ENCODE measurements around the gene NT5DC3.

NT5DC3 gene

DNA sequence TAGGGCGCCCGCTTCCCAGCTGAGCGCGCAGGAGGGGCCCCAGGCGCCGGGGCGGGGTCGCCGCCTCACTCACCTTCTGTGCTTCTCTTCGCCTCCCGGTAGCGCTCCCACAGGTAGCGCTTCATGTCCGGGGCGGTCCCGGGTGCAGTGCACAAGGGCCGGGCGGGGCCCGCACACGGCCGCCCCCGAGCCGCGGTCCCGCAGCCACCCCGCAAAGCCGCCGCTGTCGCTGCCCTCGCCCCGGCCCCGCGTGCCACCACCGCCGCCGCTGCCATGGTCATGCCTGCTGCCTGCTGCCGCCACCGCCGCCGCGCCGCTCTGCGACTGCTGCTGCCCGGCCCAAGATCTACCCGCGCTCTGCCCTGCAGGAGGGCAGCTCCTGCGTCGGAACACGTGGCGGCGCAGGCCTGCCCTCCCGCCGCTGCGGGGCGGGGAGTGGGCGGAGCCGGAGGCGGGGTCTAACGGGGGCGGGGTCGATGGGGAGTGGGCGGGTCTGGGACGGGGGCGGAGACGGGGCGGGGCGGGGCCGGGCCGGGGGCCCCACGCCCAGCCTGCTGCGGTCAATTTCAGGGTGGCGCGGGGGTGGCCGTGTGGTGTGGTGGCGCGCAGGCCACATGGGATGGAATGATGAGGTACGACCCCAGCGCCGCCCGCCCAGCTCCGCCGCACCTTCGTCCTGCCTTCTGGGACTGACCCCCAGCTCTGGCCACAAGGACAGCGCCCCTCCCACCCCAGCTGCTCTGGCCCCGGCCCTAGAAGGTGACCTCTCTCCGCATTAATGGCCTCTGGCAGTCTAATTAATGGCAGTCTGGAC is at the start of gene NT5DC3:
NT5DC3 (minus strand) TSS at position 359 of the 814 bp plus-strand sequence; CDS start at position 281, 78 bp downstream.
- in situ Hi-C loops (cut with HindIII; ENCODE audit: low sequenced_read_pairs) = no loop called here

DNA sequence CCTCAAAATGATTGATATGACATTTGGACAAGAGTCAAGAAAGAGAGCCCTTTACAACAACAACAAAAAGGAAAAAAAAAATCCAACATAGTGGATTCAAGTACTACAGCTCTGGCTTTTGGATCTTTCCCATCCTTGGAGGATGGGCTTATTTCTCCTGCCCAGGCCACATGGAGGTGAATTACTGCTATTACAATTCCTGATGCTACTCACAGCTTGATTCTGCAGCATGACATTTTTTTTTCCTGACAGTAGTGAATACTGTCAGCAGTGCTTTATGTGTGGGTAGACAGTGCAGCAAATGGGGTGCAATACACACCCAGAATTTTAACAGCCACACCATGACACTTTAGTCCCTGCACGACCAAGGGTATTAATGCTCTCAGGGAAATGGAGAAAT is 46.7 kb upstream of the NT5DC3 start:
- in situ Hi-C loops (cut with HindIII; ENCODE audit: low sequenced_read_pairs) = no loop called here

DNA sequence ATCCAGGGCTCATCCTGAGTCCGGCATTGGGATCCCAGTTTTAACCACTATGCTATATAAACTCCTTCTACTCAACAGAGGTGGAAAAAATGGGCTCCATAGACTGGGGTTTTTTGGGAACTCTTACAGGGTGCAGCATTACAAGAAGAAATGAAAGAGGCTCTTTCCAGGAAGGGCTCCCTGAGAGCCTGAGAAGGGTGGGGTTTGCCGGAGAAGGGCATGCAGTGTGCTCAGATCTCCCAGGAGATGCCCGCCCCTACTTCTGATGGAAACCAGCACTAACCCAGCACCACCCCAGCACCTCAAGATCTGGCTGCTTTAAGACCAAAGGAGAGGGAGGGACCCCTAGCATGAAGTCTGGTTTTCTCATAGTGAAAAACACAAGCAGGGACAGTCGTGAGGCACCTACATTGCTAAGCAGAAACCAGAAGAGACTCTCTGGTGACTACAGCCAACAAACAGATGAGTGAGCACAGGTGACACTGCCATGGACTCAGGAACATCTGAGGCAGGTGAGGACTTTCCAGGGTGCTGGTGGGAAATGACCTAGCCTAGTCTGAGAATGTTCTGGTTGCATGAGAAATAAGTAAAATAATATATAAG is 45.3 kb upstream of the NT5DC3 start:
- in situ Hi-C loops (cut with HindIII; ENCODE audit: low sequenced_read_pairs) = no loop called here

DNA sequence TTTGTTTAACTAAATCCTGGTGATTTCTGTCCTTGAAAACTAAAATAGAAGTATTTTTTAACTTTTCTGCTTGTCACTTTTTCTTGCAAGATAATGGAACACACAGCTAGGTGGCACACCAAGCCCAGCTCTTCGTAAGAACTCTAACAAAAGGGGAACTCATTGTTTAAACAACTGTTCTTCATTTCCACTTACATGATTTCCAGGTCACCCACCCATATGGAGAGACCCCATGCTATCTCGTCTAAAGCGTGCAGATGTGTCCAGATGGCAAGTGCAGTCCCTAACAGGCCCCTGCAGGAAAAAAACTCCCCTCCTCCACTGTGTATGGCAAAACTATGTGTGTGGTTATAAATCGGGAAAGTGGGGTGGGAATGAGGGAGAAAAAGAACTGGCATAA is 43.3 kb upstream of the NT5DC3 start:
- in situ Hi-C loops (cut with HindIII; ENCODE audit: low sequenced_read_pairs) = no loop called here

DNA sequence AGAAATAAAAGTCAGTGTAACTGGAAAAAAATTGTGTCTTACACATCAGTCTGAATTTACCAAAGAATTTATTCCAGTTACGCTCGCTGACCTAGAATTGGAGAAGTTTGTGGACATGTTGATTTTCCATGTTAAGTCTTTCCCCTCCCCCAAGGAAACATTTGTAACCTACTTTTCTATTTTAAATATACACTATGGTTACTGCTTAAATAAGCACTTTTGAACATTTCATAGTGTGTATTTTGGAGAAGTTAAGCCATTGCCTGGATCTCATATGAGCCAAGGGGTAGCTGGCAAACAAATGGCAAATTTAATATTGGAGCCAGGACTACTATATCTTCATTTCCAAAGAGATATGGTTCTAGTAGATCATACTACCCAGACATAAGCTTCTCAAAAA is 42.9 kb upstream of the NT5DC3 start:
- in situ Hi-C loops (cut with HindIII; ENCODE audit: low sequenced_read_pairs) = no loop called here

DNA sequence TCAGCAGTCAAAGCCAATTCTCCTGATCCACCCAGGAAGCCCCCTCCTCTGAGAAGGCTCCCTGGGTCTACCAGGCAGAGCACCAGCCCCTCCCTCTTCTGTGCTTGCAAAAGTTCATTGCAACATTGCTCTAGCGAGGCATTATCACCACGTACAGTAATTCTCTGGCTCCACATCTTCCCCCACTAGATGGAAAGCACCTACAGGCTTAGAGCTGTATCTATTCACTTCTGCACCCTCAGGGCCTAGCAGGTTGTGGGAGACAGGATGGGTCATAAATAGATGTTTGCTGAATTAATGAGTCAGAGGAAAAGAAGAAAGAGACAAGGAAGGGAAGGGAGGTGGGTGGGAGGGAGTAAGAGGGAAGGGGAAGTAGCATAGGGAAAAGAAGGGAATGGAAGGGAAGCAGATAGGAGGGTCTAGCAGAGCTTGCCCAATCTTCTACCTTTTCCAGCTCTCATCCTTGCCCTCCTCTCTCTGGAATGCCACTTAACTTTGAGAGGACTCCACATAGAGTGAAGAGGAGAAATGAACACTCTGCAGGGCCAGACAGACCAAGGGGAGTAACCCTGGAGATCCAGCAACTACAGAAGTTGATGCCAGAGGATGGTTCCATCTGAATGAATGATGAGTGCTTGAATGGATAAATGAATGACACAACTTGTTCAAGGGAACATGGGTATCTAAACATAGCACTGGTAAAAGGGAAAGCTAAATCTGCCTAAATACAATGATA is 42.0 kb upstream of the NT5DC3 start:
- in situ Hi-C loops (cut with HindIII; ENCODE audit: low sequenced_read_pairs) = no loop called here

DNA sequence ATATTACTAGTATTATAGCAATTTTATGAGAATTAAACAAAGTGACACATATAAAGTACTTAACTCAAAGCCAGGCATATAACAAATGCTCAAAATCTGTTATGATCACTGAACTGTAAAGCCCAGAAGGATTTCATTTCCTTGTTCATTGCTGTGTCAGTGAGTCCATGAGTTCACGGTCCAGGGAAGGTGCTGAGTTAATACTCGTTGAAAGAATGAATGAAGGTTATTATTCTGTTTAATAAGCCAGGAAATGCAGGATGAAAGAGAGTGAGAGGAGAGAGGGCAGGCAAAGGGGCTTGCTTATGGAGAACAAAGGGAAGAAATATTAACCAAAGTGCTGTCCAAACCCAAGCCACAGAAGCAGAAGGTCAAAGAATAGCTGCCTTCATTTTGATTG is 40.2 kb upstream of the NT5DC3 start:
- in situ Hi-C loops (cut with HindIII; ENCODE audit: low sequenced_read_pairs) = no loop called here

DNA sequence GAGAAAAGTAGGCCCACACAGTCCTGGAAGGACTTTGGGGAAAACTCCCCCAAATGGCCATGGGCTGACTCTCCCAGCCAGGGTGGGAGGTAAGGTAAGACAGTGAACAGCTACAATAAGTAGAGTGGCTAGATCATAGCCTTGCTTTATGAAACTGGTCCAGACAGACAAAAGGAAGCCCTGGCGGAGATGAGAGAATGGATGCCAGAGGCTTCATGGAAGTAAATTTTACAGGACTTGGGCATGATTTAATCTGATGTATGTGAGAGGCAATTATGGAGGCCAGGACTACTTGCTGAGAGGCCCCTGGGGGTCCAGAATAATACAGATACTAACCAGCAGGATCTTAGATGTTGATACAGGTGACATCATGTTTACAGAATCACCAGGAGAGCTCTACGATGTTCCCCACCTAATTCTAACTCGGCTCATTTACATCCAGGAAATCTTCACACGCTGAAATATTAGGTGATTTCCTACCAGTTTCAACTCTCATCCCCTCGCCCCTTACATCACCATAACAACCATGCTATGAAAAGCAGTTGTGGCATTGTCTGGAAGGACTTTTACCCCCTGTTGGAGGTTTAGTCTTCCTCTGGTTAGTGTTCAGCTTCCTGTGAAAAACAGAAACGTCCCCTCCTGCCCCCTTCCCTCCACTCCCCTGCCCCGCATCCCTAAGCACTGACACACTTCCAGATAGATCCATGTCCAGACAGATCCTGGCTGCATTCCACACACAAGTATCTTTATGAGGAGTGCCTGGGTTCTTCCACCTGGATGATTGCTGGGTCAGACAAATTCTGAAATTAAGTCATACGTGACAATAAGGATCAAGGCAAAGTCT is 39.5 kb upstream of the NT5DC3 start:
- in situ Hi-C loops (cut with HindIII; ENCODE audit: low sequenced_read_pairs) = no loop called here

DNA sequence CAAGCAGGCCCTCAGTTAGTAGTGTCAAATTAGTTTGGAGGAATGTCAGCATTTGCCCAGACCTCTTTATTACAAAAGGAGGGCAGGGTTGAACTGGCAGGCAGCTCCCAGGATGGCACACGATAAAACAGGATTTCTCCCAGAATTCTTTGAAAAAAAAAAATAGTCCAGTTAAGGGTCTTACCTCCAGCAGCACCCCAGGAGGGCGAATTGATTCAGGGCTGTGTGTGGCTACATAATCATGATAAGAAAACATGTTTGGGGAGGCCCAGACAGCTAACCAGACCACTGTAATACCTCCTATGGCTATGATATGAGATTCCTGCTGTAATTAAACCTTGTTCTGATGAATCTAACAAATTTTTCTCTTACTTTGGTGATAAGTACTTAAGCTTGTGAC is 38.8 kb upstream of the NT5DC3 start:
- in situ Hi-C loops (cut with HindIII; ENCODE audit: low sequenced_read_pairs) = no loop called here

DNA sequence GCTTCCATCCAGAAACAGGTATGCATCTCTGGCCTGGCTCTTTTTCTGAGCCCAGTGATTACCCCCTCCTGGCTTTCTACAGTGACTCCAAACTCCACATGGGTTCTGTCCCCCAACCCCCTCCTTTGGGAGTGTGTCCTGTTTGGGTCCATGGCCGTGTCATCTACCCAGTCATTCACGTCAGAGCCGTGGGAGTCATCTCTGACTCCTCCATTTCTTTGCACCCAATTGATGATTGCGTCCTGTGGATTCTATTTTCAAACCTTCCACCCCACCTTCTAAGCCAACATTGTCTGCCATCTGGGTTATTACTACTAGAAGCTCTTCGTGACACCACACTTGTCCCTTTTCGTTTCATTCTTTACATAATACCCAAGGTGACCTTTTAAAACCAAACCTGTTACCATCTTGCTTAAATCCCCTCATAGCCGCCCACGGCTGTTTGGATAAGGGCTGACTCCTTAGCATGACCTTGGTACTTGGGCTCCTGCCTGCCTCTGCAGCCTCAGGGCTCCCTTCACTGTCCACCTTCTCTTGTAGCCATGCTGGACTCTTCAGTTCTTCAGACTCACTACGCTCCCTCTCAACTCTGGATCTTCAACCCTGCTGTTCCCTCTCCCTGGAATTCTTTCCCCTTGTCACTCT is 38.1 kb upstream of the NT5DC3 start:
- in situ Hi-C loops (cut with HindIII; ENCODE audit: low sequenced_read_pairs) = no loop called here

DNA sequence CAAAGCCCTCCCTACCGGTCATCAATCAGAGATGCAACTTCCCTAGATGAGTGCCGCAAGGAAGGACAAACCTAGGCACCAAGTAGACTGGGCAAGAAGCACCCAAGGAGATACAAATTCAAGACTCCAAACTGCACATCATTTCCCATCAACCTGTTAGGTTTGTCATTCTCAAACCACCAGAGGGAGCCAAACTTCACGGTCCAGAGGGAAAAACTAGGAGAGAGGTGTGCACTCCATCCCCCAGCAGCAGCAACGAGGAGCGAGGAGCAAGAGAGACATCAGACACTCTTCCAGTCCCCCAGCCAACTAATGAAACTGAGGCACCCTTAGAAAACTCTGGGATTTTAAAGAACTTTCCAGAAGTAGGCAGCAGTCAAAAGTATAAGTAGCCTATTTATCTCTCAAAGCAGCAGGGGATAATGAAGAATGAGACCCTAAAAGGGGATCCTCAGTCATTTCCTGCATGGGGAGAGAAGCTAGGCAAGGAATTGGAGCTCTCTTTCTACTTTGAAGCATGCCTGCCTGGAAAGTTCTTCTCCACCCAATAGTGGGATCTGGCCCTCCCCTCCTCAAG is 37.0 kb upstream of the NT5DC3 start:
- in situ Hi-C loops (cut with HindIII; ENCODE audit: low sequenced_read_pairs) = no loop called here

DNA sequence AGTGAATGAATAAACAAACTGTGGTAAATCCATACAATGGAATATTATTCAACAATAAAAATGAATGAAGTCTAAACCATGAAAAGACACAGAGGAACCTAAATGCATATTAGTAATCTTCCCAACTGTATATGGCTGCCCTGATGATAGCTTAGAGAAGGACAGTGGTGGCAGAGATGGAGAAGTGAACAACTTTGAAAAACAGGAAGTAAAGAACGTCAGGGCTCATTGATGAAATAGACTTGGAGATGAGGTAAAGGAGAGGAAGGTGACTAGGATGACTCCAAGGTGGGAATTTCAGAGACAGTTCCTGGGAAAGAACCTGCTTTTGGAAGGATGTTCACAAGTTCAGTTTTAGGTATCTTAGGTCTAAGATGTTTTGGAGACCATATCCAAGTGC is 36.3 kb upstream of the NT5DC3 start:
- in situ Hi-C loops (cut with HindIII; ENCODE audit: low sequenced_read_pairs) = no loop called here

DNA sequence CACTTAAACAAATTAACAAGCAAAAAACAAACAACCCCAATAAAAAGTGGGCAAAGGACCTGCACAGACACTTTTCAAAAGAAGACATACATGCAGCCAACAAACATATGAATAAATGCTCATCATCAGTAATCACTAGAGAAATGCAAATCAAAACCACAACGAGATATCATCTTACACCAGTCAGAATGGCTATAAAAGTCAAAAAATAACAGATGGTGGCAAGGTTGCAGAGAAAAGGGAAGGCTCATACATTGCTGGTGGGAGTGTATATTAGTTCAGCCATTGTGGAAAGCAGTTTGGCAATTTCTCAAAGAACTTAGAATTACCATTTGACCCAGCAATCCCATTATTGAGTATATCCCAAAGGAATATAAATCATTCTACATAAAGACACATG is 34.6 kb upstream of the NT5DC3 start:
- in situ Hi-C loops (cut with HindIII; ENCODE audit: low sequenced_read_pairs) = no loop called here

DNA sequence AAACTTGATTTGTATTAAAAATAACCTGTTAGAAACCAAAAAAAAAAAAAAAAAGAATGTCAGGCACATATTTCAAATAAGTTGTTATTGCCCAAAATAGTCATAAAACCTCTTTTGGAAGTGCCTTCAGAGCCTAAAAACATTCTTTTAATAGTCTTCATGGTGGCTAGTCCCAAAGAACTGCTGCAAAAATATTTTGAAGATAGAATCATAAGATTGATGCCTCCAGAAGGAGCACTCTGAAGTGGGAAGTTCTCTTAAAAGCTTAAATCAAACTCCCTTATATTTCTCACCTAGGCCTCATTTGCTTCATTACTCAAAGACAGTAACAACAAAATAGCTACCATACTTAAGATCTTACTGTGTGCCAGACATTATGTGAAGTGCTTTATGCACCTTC is 27.2 kb upstream of the NT5DC3 start:
- in situ Hi-C loops (cut with HindIII; ENCODE audit: low sequenced_read_pairs) = no loop called here

DNA sequence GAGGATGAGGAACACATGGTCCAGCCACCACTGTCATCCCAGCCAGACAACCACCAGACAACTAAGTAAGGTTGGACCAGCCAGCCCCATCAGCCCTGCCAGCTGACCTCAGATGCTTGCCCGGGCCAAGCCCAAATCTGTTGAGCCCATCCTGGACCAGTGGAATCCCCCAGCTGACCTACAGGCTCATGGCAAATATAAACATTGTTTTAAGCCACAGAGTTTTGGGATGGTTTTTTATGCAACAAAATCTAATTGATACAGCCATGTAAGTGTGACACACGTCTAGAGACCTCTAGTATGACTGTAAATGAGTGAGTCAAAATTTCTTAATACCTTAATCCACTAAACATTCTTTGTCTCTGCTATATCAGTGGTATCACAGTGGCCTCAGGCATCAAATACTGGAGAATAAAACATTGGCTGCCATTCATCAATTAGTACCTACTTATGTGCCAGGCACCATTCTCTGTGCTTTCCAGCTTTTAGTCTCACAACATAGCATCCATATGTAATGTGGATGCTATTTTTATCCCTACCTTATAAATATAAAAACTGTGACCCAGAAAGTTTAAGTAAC is 24.2 kb upstream of the NT5DC3 start:
- in situ Hi-C loops (cut with HindIII; ENCODE audit: low sequenced_read_pairs) = no loop called here

DNA sequence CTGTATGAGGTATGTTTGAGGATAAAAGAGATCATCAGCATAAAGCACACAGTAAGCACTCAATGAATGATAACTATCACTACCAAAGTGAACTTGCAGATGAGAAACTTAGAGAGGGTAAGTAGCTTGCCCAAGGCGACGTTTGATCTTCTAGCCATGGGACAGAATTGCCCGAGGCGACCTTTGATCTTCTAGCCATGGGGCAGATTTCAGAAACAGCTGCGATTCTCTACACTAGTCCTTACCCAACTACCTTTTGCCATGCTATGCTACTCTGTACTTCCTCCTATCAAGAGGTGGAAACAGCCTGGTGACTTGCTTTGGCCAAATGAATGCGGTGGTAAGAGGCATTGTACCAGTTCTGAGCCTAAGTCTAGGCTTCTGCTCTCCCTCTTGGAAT is 23.7 kb upstream of the NT5DC3 start:
- in situ Hi-C loops (cut with HindIII; ENCODE audit: low sequenced_read_pairs) = no loop called here

DNA sequence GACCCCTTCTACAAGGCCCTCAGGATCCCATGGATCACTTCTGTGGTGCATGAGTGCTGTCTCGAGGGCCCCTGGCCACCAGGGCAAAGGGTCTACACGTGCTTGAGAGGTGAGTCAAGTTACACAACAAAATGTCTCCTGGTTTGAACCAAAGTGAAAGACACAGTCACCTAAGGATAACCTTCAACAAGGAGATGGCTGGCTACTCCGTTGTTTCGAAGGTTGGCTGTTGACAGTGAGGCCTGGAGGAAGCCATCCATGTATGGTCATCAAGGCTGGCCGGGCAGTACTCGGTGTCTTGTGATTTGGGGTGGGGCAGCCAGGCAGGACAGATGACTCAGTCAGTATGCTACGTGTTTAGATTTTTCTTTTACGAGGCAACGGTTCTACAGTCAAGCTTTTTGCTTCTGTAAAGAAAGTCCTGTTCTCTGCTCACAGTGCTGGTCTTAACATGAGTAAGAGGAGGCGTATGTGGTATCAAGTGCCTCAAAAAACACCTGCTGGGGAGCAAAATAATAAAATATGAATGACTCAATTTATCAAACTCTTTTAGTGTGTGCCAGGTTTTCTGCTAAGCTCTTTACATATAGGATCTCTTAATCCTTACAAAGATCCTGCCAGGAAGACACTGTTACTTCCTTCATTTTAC is 18.0 kb upstream of the NT5DC3 start:
- in situ Hi-C loops (cut with HindIII; ENCODE audit: low sequenced_read_pairs) = loop anchor here (5.0 kb wide), 1 partner anchor 82 kb away; no protein-coding TSS in a partner anchor

DNA sequence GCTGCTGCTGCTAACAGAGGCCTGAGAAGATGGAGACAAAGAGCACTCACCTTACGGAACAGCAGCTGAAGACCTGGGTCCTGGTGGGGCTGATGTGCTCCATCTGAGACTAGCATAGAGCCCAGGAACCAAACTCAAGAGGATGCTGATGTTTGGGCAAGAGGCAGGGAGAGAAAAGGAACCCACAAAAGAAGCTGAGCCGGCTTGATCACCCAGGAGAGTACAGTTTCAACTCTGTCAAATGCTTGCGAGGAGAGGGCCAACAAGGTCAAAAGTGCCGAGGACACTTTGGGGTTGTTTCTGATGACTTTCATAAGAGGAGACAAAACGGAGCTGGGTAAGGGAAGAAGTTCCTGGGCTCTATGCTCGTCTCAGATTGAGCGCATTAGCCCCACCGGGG is 17.3 kb upstream of the NT5DC3 start:
- in situ Hi-C loops (cut with HindIII; ENCODE audit: low sequenced_read_pairs) = loop anchor here (5.0 kb wide), 1 partner anchor 81 kb away; no protein-coding TSS in a partner anchor

DNA sequence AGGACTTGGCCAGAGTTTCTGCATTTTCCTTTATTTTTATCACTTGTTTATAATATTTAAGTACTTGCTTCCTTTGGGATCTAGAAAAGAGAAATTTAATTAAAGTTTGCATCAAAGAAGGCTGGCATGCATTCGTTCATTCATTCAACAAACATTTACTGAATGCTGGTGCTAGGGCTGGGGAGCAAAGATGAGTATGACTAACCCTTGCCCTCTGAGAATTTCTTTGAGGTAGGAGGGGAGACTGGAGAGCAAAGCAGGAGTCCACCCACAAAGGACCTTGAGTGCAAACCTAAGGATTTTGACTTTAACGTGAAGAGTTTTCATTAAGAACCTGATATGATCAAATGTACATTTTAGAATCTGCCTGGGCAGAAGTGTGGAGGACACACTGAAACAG is 16.1 kb upstream of the NT5DC3 start:
- in situ Hi-C loops (cut with HindIII; ENCODE audit: low sequenced_read_pairs) = loop anchor here (5.0 kb wide), 1 partner anchor 80 kb away; no protein-coding TSS in a partner anchor
